NCI-H1417 (cell line): Measurements from ENCODE around the gene NHERF1.
A peak's percentile ranks its signal among the peaks of the same experiment; 100 is the strongest.

Experiments used
- DNase-seq, 3 experiments: peaks; one replicate each; lab custom pipeline; 2025; lab: John Stamatoyannopoulos, UW

The NHERF1 gene

DNA sequence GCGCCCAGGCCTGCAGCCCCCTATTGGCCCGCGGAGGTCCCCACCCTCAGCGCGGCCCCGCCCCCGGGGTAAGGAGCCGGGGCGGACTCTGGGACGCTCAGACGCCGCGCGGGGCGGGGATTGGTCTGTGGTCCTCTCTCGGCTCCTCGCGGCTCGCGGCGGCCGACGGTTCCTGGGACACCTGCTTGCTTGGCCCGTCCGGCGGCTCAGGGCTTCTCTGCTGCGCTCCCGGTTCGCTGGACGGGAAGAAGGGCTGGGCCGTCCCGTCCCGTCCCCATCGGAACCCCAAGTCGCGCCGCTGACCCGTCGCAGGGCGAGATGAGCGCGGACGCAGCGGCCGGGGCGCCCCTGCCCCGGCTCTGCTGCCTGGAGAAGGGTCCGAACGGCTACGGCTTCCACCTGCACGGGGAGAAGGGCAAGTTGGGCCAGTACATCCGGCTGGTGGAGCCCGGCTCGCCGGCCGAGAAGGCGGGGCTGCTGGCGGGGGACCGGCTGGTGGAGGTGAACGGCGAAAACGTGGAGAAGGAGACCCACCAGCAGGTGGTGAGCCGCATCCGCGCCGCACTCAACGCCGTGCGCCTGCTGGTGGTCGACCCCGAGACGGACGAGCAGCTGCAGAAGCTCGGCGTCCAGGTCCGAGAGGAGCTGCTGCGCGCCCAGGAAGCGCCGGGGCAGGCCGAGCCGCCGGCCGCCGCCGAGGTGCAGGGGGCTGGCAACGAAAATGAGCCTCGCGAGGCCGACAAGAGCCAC is at the start of gene NHERF1:
Gene NHERF1, plus strand, starts transcription at position 100 of the 750 bp plus-strand sequence. Its CDS starts 219 bp downstream, at position 319.
- peak; percentile 92 to 96 (median 92) for DNase-seq

DNA sequence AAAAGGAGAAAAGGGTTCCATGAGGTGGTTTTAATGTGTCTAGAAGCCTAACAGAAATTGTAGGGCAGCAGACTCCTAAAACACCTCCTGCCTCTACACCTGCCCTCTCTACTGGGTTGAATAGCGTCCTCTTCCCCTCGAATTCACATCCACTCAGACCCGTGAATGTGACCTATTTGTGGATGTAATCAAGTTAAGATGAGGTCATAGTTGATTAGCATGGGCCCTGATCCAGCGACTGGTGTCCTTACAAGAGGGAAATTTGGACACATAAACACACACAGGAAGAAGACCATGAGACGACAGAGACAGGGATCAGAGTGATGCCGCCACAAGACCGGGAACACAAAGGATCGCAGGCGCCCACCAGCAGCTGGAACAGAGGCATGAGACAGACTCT is 49.2 kb upstream of the NHERF1 start:
- no peak for DNase-seq

DNA sequence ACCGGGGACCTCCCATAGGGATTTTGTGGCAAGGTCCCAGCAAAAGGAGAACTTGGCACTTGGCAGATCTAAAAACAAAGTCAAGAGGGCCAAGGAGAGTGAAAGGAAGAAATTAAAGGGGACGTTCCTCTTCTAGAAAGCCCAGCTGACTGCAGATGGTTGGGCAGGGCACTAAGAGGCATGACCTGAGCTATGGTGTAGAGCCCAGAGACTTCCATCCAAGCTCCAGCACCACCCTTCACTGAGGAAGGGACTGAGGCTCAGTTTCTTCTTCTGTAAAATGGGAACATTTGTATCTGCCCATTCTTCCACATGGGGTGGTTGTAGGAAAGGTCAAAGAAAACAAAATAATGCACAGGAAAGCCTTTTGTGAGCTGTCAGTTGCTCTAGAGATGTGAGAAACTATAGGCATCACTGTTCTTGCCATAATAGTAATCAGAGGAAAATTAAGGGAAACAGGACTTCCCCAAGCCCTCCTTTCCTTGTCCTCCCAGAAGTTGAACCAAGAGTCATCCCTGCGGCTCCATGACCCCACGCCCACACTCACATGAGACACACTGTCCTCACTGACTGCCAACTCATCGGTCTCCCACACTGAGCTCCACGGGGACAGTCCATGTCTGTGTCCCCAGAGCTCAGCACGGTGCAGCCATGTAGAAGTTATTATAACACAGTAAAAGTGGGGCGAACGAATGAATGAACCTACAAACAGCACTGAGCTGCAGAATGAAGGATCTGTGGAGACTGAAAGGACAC is 46.1 kb upstream of the NHERF1 start:
- DNase-seq, result no peak

DNA sequence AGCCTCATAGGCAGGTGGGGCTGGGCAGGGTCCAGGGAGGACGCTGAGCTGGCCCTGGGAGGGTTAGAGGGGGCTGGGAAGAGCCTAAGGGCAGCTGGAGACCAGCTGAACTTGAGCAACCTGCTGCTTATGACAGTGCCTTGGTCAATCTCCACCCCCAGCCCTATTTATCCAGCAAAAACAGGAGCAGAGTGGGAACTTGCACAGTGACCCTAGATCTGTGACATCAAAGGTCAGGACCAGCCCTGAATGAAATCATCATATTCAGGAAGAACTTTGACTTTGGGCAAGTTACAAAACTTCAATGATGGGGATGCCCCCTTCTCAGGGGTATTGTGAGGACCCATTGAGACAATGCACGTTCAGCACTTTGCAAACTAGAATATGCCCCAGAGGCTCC is 45.1 kb upstream of the NHERF1 start:
- DNase-seq, result no peak

DNA sequence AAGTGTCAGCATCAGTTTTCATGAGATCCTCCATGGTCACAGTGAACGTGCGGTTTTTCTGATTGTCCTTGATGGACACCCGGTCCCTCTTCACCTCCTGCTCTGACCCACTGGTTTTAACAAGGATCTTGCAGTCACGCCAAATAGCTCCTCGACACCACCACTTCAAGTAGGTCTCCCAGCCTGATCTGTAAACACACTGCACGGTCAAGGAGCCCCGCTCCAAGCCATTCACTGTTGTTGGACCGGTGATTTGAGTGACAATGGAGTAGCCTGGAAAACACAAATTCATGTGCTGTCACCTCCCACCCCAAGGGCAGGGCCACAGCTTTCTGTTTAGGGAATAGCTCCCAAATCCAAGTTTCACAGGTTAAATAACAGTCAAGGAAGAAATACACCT is 43.9 kb upstream of the NHERF1 start:
- peak in 1 of 3 experiments; percentile 29 for DNase-seq

DNA sequence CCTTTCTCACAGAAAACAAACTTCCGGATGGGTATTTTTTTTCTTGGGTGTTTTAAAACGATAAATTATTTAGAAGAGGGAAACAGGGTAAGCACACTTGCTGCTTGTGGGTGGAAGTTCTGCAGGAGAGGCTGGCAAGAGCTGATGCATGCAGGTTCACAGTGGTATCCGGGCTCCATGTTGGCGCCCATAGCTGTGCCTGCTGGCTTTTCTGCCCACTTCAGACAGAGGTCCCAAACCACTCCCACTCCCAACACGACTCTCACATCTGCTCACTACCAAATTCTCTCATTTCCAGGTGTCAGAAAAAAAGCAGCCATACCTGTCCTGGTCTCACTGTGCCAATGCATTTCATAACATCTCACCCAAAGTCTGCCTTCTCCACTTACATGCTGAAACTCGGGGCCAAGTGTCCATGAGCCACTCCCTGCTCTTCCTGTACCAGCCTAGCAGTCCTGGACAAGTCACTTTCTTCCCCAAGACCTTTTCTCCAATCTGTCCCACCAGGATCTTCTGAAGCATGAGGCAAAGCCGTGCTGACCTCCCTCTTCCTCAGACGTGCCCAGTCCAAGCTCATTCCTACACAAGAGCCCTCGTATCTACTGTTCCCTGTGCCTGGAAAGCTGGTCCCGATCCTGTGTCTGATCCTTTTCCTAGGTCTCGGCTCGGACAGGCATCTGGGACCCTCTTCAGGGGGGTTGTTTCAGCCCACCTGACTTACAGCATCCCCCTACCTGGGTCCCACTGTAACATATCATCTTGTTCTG is 37.2 kb upstream of the NHERF1 start:
- no peak for DNase-seq

DNA sequence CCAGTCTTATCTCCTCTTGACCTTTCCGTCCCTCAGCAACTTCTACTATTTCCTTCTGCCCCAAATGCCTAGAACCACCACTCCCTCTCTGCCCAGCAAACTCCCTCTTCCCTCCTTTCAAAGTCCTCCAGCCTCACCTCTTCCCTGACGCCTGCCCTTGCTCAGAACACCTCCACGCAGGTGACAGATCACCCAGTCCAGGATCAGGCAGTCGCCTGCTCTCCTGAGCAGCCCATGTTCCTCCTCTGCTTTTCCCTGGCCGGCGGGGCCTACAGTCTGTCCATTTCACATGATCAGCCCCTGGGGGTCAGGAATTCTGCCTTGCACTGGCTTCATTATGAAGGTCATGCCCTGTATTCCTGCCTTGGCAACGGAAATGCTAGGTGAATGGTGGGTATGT is 36.1 kb upstream of the NHERF1 start:
- DNase-seq, result no peak

DNA sequence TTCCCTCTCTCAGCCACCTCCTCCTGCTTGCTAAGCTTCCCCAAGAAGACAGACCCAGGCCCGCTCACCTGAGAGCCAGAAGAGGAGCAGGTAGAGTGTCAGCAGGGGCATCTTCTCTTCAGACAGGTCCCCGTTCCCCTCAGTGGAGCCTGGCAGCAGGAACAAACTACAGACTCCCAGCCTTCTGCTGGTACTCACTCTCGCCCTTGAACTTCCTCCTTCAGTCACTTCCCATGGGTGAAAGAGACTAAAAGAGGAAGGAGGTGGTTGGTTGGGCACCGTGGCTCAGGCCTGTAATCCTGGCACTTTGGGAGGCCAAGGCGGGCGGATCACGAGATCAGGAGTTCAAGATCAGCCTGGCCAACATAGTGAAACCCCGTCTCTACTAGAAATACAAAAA is 35.7 kb upstream of the NHERF1 start, which contains the start of gene CD300LF:
Gene CD300LF, minus strand, starts transcription at position 168 of the 400 bp plus-strand sequence. Its CDS starts 57 bp downstream, at position 111.
- DNase-seq, result no peak

DNA sequence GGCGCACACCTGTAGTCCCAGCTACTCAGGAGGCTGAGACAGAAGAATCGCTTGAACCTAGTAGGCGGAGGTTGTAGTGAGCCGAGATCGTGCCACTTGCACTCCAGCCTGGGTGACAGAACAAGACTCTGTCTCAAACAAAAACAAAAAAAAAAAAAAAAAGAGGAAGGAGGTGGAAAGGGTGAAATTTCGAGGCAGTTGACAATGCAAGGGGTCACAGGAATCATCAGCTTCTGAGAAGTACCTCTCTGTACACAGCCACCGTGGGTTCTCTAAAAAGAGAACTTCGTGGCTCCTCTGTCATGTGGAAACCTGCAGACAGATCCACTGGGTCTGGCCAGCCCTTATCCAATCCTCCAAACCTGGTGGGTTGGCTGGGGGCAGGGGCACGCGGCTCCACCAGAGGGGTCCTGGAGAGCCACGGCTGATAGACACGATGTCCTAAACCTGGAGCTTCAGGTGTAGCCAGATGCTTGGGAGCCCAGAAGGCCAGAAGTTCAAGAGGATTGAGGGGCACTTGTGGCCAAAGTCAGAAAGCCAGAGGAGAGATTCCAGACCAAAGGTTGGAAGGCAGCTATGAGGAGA is 35.2 kb upstream of the NHERF1 start:
- DNase-seq, result no peak

DNA sequence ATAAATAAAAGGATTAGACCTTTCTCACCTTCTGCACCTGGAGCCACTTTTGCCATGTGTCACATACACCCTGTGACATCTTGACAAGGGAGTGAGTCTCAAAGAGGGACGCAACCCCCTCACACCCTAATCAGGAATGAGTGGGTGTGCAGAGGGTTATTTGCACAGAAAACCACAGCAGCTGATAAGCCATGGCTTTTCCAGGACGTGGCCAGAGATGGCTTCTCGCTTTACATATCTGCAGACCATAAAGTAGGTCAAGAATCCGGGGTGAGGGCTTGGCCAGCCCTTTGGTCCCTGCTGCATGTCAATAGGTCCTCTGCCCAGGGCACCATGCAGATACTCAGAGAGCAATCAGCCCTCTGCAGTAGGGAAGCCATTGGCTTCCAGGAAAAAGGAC is 33.3 kb upstream of the NHERF1 start:
- no peak for DNase-seq

DNA sequence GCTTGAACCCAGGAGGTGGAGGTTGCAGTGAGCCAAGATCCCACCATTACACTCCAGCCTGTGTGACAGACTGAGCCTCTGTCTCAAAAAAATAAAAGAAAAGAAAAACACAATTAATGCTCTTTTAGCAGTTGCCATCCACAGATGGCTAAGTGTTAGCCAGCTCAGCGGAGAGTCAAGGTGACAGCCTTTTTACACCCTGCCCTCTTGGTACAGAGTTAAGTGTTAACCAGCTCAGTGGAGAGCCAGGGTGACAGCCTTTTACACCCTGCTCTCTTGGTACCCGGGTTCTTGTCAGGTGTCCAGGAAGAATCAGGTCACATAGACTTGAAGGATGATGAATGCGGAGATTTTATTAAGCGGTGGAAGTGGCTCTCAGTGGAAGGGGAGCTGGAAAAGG is 27.9 kb upstream of the NHERF1 start:
- no peak for DNase-seq

DNA sequence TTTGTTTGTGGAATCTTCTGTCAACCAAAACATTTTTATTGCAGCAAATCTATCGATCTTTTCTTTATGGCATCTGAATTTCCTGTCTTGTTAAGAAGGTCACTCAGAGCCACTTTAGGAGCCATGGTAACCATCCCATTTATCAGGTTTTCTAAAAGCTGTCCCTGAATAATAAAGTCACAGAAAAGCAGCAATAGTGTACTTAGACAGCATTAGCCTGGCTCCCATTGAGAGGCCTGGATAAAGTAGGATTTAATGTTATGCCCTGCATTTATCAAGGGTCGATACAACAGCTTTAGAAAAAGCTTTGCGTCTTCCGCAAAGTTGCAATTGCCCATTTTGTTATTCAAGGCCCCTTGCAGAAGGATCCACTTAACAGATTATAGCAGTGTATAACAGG is 25.6 kb upstream of the NHERF1 start:
- DNase-seq, result peak in 1 of 3 experiments; percentile 14

DNA sequence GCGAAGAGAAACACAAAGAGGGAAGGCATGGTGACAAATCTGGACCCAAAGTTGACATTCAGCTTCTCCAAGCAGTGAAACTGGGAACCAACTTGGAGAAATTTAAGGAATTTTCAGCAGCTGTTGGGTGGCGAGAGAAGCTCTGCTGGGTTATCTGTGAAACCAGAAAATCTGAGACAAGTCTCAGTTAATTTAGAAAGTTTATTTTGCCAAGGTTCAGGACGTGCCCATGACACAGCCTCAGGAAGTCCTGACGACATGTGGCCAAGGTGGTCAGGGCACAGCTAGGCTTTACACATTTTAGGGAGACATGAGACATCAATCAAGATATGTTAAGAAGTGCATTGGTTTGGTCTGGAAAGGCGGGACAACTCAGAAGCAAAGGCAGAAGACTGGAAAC is 24.5 kb upstream of the NHERF1 start:
- DNase-seq, result no peak

DNA sequence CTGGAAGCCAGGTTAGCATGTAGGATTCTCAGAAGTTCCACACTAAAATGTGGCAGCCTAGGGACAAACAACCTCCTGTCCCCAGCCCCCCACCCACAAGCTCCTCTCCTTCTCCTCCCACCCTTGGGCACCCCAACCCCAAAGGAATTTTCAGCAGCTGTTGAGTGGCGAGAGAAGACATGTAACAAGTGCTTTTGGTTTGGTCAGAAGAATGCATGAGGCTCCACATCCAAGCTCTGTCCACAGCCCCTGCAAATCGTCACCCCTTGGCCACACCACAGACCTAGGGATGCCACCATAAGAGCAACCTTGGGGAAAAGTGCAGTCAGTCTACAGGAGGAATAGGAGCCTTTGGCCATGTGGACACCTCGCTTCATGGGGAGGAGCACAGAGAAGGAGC is 23.3 kb upstream of the NHERF1 start:
- DNase-seq, result no peak

DNA sequence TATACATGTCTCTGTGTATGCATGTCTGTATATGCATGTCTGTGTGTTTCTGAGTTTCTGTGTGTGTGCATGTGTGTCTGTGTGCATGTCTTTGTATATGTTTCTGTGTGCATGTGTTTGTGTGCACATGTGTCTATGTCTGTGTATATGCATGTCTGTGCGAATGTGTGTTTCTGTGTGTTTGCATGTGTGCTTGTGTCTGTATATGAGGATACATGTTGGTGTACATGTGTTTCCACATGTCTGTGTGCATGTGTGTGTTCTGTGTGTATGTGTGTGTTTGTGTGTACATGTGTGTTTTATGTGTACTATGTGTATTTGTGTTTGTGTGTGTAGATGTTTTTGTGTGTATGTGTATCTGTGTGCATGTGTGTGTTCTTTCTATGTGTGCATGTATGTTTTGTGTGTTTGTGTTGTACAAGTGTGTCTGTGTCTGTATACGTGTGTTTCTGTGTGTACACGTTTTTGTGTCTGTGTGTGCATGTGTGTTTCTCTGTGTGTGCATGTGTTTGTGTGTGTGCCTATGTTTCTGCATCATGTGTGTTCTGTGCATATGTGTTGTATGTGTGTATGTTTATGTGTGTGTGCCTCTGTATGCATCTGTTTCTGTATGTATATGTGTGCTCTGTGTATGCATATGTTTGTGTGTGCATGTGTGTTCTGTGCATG is 20.3 kb upstream of the NHERF1 start:
- no peak for DNase-seq

DNA sequence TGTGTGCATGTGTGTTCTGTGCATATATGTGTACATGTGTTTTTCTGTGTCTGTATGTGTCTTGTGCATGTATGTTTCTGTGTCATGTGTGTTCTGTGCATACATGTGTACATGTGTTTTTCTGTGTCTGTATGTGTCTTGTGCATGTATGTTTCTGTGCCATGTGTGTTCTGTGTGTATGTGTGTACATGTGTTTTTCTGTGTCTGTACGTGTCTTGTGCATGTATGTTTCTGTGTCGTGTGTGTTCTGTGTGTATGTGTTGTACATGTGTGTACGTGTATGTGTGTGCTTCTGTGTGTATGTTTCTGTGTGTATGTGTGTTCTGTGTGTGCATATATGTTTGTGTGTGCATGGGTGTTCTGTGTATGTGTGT is 19.7 kb upstream of the NHERF1 start:
- DNase-seq, result no peak

DNA sequence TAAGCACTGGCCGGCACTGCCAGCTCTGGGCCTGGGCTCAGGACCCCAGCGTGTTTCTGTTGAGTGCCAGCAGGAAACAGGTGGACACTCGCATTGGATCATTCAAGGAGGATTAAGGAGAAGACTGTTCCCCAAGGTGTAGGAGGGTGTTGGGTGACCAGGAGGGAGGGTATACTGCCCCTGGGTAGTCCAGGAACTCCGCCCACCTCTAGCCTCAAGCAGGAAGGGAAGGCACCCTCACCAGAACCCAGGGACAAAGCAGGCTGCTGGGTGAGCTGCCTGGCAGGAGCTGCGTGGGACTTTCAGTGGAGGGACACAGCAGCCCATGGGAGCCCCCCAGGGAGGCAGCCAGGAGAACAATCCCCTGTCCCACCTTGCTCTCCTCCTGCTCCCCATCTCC is 19.1 kb upstream of the NHERF1 start:
- no peak for DNase-seq

DNA sequence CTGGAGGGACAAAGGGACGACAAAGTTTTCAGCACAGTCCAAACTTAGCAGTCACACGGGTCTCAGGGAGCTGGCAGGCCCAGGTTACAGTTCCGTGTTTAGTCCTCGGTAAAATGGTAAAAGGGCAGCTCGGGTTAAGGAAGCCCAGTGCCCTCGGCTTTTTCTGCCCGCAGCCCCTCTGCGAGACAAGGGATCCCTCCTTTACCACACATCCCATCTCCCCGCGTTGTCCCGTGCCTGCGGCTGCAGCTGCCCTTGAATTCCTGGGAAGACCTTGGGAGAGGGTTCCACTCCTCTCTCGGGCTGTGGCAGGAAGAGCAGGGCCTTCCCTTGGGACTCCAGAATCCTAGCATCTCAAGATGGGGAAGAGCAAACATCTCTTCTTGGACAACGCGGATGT is 18.6 kb upstream of the NHERF1 start:
- DNase-seq, result no peak

DNA sequence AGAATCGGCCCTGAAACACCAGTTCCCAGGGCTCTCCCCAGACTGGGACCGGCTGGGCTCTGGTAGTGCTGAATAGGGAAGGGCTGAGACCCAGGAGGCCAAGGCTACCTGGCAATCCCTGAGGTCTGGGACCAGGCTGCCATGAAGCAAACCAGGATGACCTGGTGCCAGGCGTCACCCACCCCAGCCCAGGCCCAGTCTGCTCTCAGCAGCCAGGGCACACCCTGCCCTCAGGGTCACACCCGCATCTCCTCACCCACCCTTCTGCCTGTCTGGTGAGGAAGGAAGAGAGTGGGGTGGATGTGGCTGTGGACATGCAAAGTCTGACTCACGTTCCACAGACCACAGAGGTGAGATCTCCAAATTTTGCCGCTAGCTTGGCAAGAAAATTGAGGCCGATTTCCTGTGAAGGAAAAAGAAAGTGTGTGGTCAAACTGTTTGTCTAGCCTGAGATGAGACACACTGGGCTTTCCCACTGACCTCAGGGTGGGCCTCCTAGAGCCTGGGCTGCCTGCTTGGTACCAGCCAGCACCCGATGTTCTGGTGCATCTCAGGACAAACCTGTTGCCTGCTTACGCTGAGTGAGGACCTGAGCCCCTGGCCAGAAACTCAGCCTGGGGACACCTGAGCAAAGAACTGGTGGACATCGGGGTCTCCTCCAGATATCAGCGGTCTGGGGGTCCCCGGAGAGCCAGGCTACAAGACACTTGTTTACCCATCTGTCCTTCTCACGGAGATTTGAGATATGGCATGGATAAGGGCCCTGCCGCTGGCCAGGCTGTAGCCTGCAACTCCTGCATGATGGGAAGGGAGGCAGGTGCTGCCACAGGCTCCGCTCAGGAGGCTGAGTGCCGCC is 17.7 kb upstream of the NHERF1 start:
- DNase-seq, result no peak

DNA sequence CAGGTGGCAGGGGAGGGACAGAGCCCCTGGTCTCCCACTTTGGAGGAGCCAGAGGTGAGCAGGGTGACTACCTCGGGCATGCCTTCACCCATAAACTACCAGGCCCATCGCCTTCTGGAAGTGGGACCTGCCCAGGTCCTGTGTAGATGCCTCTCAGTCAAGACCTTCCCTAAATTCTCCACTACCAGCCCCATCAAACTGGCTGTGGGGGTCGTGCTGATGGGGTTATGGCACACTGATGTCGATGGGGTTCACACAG is 17.2 kb upstream of the NHERF1 start:
- DNase-seq, result no peak
